ENCODE data around the gene FGFR2. TPM values are rescaled to one million over a fixed set of nuclear protein-coding genes. Genes with fewer than 3 reads are reported as not detected.

Gene FGFR2
- total RNA-seq, 1 donor from 2014 or later = 4.4 TPM

GRCh38 chr10:121596689-121597503, 1.3 kb downstream of the FGFR2 start:
- no peaks in the 10 kb centered on the region for H3K27me3 ChIP-seq
- no peaks in the 10 kb centered on the region for H3K36me3 ChIP-seq
- H3K27ac ChIP-seq = peak overlapping the region; percentile 66 to 83
- no peaks in the 10 kb centered on the region for H3K9me3 ChIP-seq
- DNase-seq (ENCODE audit: low spot score in 2 of 2) = peak in 1 of 2 donors; percentile 65
- intact Hi-C loops (cut with DNase I) = loop anchor here (1.0 to 5.0 kb wide), 2 partner anchors 70 to 137 kb away; no protein-coding TSS in a partner anchor
- H3K4me3 ChIP-seq = peak overlapping the region; percentile 66 to 69
- TF ChIP-seq CTCF (IDR thresholded peaks at IDR 0.05) = peak in 2 of 3 experiments; percentile 34 to 57
- H3K4me1 ChIP-seq = peaks cover 0 to 3% of the 10 kb centered on the region in 2 donors

GRCh38 chr10:121595806-121596688, 2.2 kb downstream of the FGFR2 start:
- no peak for DNase-seq (ENCODE audit: low spot score in 2 of 2)
- Histone ChIP-seq H3K27ac (no peak overlapping the region), H3K27me3 (no peaks in the 10 kb centered on the region), H3K4me3 (peak overlapping the region; percentile 66 to 69), H3K9me3 (no peaks in the 10 kb centered on the region), H3K4me1 (peaks cover 0 to 3% of the 10 kb centered on the region in 2 donors), H3K36me3 (no peaks in the 10 kb centered on the region)
- intact Hi-C loops (cut with DNase I) = loop anchor here (5.0 kb wide), 1 partner anchor 71 kb away; no protein-coding TSS in a partner anchor
- no peak for TF ChIP-seq CTCF (IDR thresholded peaks at IDR 0.05)

GRCh38 chr10:121595351-121595805, 2.9 kb downstream of the FGFR2 start:
- intact Hi-C loops (cut with DNase I) = loop anchor here (5.0 kb wide), 1 partner anchor 72 kb away; no protein-coding TSS in a partner anchor
- Histone ChIP-seq H3K27me3 (no peaks in the 10 kb centered on the region), H3K36me3 (no peaks in the 10 kb centered on the region), H3K4me1 (peaks cover 0 to 3% of the 10 kb centered on the region in 2 donors), H3K27ac (no peak overlapping the region), H3K4me3 (no peak overlapping the region), H3K9me3 (no peaks in the 10 kb centered on the region)
- no peak for TF ChIP-seq CTCF (IDR thresholded peaks at IDR 0.05)
- DNase-seq (ENCODE audit: low spot score in 2 of 2) = no peak

GRCh38 chr10:121594623-121595350, 3.5 kb downstream of the FGFR2 start:
- no peak overlapping the region for H3K4me3 ChIP-seq
- no peaks in the 10 kb centered on the region for H3K27me3 ChIP-seq
- no peaks in the 10 kb centered on the region for H3K36me3 ChIP-seq
- intact Hi-C loops (cut with DNase I) = loop anchor here (5.0 kb wide), 1 partner anchor 73 kb away; no protein-coding TSS in a partner anchor
- DNase-seq (ENCODE audit: low spot score in 2 of 2) = no peak
- H3K27ac ChIP-seq = no peak overlapping the region
- peaks cover 0 to 3% of the 10 kb centered on the region in 2 donors for H3K4me1 ChIP-seq
- no peak for TF ChIP-seq CTCF (IDR thresholded peaks at IDR 0.05)
- no peaks in the 10 kb centered on the region for H3K9me3 ChIP-seq

GRCh38 chr10:121594076-121594475, 4.2 kb downstream of the FGFR2 start:
- Histone ChIP-seq H3K9me3 (no peaks in the 10 kb centered on the region), H3K4me1 (peaks cover 0 to 3% of the 10 kb centered on the region in 2 donors), H3K4me3 (no peak overlapping the region), H3K27ac (no peak overlapping the region), H3K27me3 (no peaks in the 10 kb centered on the region), H3K36me3 (no peaks in the 10 kb centered on the region)
- TF ChIP-seq CTCF (IDR thresholded peaks at IDR 0.05) = no peak
- DNase-seq (ENCODE audit: low spot score in 2 of 2) = no peak
- intact Hi-C loops (cut with DNase I) = no loop called here

Data from ascending aorta (tissue), 2 donors.